Measurements from ENCODE around the gene SLC16A8. TPM values are rescaled to one million over a fixed set of nuclear protein-coding genes. Genes with fewer than 3 reads are reported as not detected.

SLC16A8 gene
- total RNA-seq, 3 donors from 2014 or later (not counting 1 experiment from before 2014, with no cell fraction given), result 1.0 TPM; not detected in 2

GRCh38 chr22:38062791-38063190, 21.2 kb downstream of the SLC16A8 start:
- H3K36me3 ChIP-seq (ENCODE audit: control insufficient read depth, insufficient read depth, low read length), result peaks cover 32% of the 10 kb centered on the region

GRCh38 chr22:38056969-38057891, 26.8 kb downstream of the SLC16A8 start, which contains the start of gene PICK1:
PICK1 (plus strand) TSS chr22:38057404; CDS start chr22:38057810, 406 bp downstream.
- Histone ChIP-seq H3K4me3 (ENCODE audit: low read length) (peak within 1 kb of the TSS; percentile 85), H3K4me1 (ENCODE audit: control insufficient read depth, insufficient read depth, low read length) (peaks cover 25% of the 10 kb centered on the region), H3K27me3 (ENCODE audit: control insufficient read depth, insufficient read depth, low read length) (no peaks in the 10 kb centered on the region), H3K36me3 (ENCODE audit: control insufficient read depth, insufficient read depth, low read length) (peaks cover 4% of the 10 kb centered on the region), H3K27ac (ENCODE audit: low read length) (peak within 1 kb of the TSS; percentile 91), H3K9me3 (ENCODE audit: control insufficient read depth, insufficient read depth, low read length) (no peaks in the 10 kb centered on the region)
- ATAC-seq (peak; percentile 71 to 82 (median 80)), DNase-seq (peak; percentile 68 to 88)
- H3K36me3 Mint-ChIP-seq, result no peaks in the 10 kb centered on the region
- intact Hi-C loops (cut with micrococcal nuclease), result no loop called here
- peaks cover 0 to 2% of the 10 kb centered on the region in 2 donors for H3K27me3 Mint-ChIP-seq (ENCODE audit: low read depth in 2 of 2)
- WGBS (ENCODE audit: insufficient coverage), result 2% methylated on average over 42 of the region's 47 CpGs
- no peak for TF ChIP-seq CTCF (IDR thresholded peaks at IDR 0.05)
- H3K27ac Mint-ChIP-seq, result peak within 1 kb of the TSS; percentile 92 to 95
- H3K4me3 Mint-ChIP-seq, result peak within 1 kb of the TSS; percentile 92
- H3K4me1 Mint-ChIP-seq, result peaks cover 18 to 26% of the 10 kb centered on the region in 2 donors
- H3K9me3 Mint-ChIP-seq, result no peaks in the 10 kb centered on the region

More at GRCh38 chr22:38062791-38063190, 21.2 kb downstream of the SLC16A8 start:
- Mint-ChIP-seq H3K36me3 (peaks cover 6% of the 10 kb centered on the region), H3K4me1 (peaks cover 3 to 6% of the 10 kb centered on the region in 2 donors), H3K4me3 (no peak overlapping the region), H3K27ac (no peak overlapping the region), H3K9me3 (no peaks in the 10 kb centered on the region), H3K27me3 (ENCODE audit: low read depth in 2 of 2) (no peaks in the 10 kb centered on the region)
- Histone ChIP-seq H3K4me3 (ENCODE audit: low read length) (no peak overlapping the region), H3K9me3 (ENCODE audit: control insufficient read depth, insufficient read depth, low read length) (no peaks in the 10 kb centered on the region), H3K27ac (ENCODE audit: low read length) (no peak overlapping the region), H3K4me1 (ENCODE audit: control insufficient read depth, insufficient read depth, low read length) (peaks cover 1% of the 10 kb centered on the region), H3K27me3 (ENCODE audit: control insufficient read depth, insufficient read depth, low read length) (no peaks in the 10 kb centered on the region)
- WGBS (ENCODE audit: insufficient coverage), result 78% methylated on average over 6 of the region's 6 CpGs
- DNase-seq, result no peak
- ATAC-seq, result no peak
- intact Hi-C loops (cut with micrococcal nuclease), result no loop called here
- no peak for TF ChIP-seq CTCF (IDR thresholded peaks at IDR 0.05)

GRCh38 chr22:38051900-38052862, 31.8 kb downstream of the SLC16A8 start:
- 34% methylated on average over 28 of the region's 30 CpGs for WGBS (ENCODE audit: insufficient coverage)
- Mint-ChIP-seq H3K27ac (peak overlapping the region in 1 of 2 donors; percentile 40), H3K36me3 (no peaks in the 10 kb centered on the region), H3K4me1 (peaks cover 13 to 18% of the 10 kb centered on the region in 2 donors), H3K4me3 (peak overlapping the region; percentile 25), H3K9me3 (no peaks in the 10 kb centered on the region), H3K27me3 (ENCODE audit: low read depth in 2 of 2) (peaks cover 0 to 2% of the 10 kb centered on the region in 2 donors)
- H3K9me3 ChIP-seq (ENCODE audit: control insufficient read depth, insufficient read depth, low read length), result no peaks in the 10 kb centered on the region
- no peaks in the 10 kb centered on the region for H3K36me3 ChIP-seq (ENCODE audit: control insufficient read depth, insufficient read depth, low read length)
- TF ChIP-seq CTCF (IDR thresholded peaks at IDR 0.05), result peak; percentile 91
- no peaks in the 10 kb centered on the region for H3K27me3 ChIP-seq (ENCODE audit: control insufficient read depth, insufficient read depth, low read length)
- intact Hi-C loops (cut with micrococcal nuclease), result loop anchor here (1.0 to 5.0 kb wide), 4 partner anchors 178 to 630 kb away; partner anchors contain the start of gene TOMM22
- H3K27ac ChIP-seq (ENCODE audit: low read length), result no peak overlapping the region
- H3K4me3 ChIP-seq (ENCODE audit: low read length), result no peak overlapping the region
- ATAC-seq (peak; percentile 87), DNase-seq (peak; percentile 78 to 91)
- H3K4me1 ChIP-seq (ENCODE audit: control insufficient read depth, insufficient read depth, low read length), result peaks cover 23% of the 10 kb centered on the region
